GM23248 (cell line): ENCODE data around the gene RAP2C. TPM values are rescaled to one million over a fixed set of nuclear protein-coding genes. Genes with fewer than 3 reads are reported as not detected.

Experiments
- DNase-seq: peaks from one replicate; pipeline ENCODE4 v3.0.0-alpha.2; 2015
- H2AFZ ChIP-seq: fragments of 200-600 bp; sonication (generic); 2 replicates; pipeline ENCODE4 v1.6.1; 2016; ENCODE audit warnings: antibody characterized with exemption
- H3F3A ChIP-seq: fragments of 200-600 bp; sonication (generic); 2 replicates; pipeline ENCODE4 v1.6.1; 2016; ENCODE audit warnings: mild to moderate bottlenecking, antibody characterized with exemption, mixed run types; ENCODE audit not compliant: insufficient read depth
- H3K27ac ChIP-seq: fragments of 200-600 bp; sonication (generic); 2 replicates; pipeline ENCODE4 v1.5.1; 2016; ENCODE audit warnings: mild to moderate bottlenecking
- H3K27me3 ChIP-seq: fragments of 200-600 bp; sonication (generic); replicated peaks from 2 replicates; pipeline ENCODE4 v1.6.1; 2016; ENCODE audit warnings: mild to moderate bottlenecking; ENCODE audit not compliant: insufficient read depth
- H3K36me3 ChIP-seq: fragments of 200-600 bp; sonication (generic); 2 replicates; pipeline ENCODE4 v1.6.1; 2016; ENCODE audit warnings: low read depth, mild to moderate bottlenecking
- H3K4me1 ChIP-seq: fragments of 200-600 bp; sonication (generic); 2 replicates; pipeline ENCODE4 v1.6.1; 2016; ENCODE audit warnings: mild to moderate bottlenecking; ENCODE audit not compliant: insufficient read depth
- H3K4me2 ChIP-seq: fragments of 200-600 bp; sonication (generic); one replicate; pipeline ENCODE4 v1.6.1; 2016; ENCODE audit warnings: mild to moderate bottlenecking; ENCODE audit not compliant: unreplicated experiment
- H3K4me3 ChIP-seq: fragments of 200-600 bp; sonication (generic); 2 replicates; pipeline ENCODE4 v1.5.1; 2016; ENCODE audit warnings: mild to moderate bottlenecking
- H3K79me2 ChIP-seq: fragments of 200-600 bp; sonication (generic); 2 replicates; pipeline ENCODE4 v1.6.1; 2016; ENCODE audit warnings: mild to moderate bottlenecking; ENCODE audit not compliant: insufficient read depth
- H3K9ac ChIP-seq: fragments of 200-600 bp; sonication (generic); 2 replicates; pipeline ENCODE4 v1.6.1; 2016; ENCODE audit warnings: mild to moderate bottlenecking
- H3K9me2 ChIP-seq: fragments of 200-600 bp; sonication (generic); 2 replicates; pipeline ENCODE4 v1.6.1; 2016; ENCODE audit warnings: mixed run types, mild to moderate bottlenecking, moderate library complexity; ENCODE audit not compliant: insufficient read depth
- H3K9me3 ChIP-seq: fragments of 200-600 bp; sonication (generic); one replicate; pipeline ENCODE4 v1.6.1; 2017; ENCODE audit warnings: low read depth
- H4K20me1 ChIP-seq: fragments of 200-600 bp; sonication (generic); 2 replicates; pipeline ENCODE4 v1.6.0; 2016; ENCODE audit not compliant: insufficient read depth
- EZH2 ChIP-seq: fragments of 200-600 bp; sonication (generic); IDR thresholded peaks from 2 replicates; pipeline ENCODE4 v1.6.1; 2018; ENCODE audit warnings: antibody characterized with exemption, mild to moderate bottlenecking; ENCODE audit not compliant: insufficient read depth, poor library complexity, severe bottlenecking
- EZH2phosphoT487 ChIP-seq: fragments of 200-600 bp; sonication (generic); IDR thresholded peaks from 2 replicates; pipeline ENCODE4 v1.6.1; 2018; ENCODE audit warnings: antibody characterized with exemption, moderate library complexity, mild to moderate bottlenecking, low read depth; ENCODE audit not compliant: insufficient read depth
- WGBS, 2 experiments: methylation state at CpG; one replicate each; pipeline ENCODE4 v1.1.6; 2015 to 2017; ENCODE audit warnings: low lambda C conversion rate in 2 of 2, low coverage in 1 of 2; ENCODE audit errors: missing lambda C conversion rate in 2 of 2; 5-methylcytosine and 5-hydroxymethylcytosine counted together
- in situ Hi-C: fragments of 300-500 bp; cut with MboI; formaldehyde crosslinking; loops from 2 replicates; pipeline ENCODE4 v1.15.0; 2020
- polyA plus RNA-seq: library from polyadenylated mRNA; unstranded; fragments of >200 nt; fragmentation: Nextera tagmentation; extraction: Ambion mirVana; gene quantifications from 2 replicates; pipeline ENCODE4 v1.2.1, GENCODE V29; 2016
- total RNA-seq: library from RNA; depleted of rRNA; stranded (reverse); fragments of >200 nt; shearing (Covaris generic); gene quantifications from 2 replicates; pipeline ENCODE4 v1.2.3, GENCODE V29; 2014; rRNA removed

Gene RAP2C
- total and polyA plus RNA-seq, 2 experiments from 2014 or later, result 15.7 to 21.2 TPM

- no peaks in the 10 kb centered on the region for H3K36me3 ChIP-seq
- no peak overlapping the region for H3K4me3 ChIP-seq
- 26 to 32% methylated on average over 4 of the region's 4 CpGs for WGBS, 2 experiments
- H3K4me1 ChIP-seq, result no peaks in the 10 kb centered on the region
- H3K27ac ChIP-seq, result no peak overlapping the region
- in situ Hi-C loops, result no loop called here
- no peak for DNase-seq
- no peaks in the 10 kb centered on the region for H3F3A ChIP-seq
- H3K79me2 ChIP-seq, result no peaks in the 10 kb centered on the region
- H3K9me2 ChIP-seq, result no peaks in the 10 kb centered on the region
- H3K27me3 ChIP-seq, result no peaks in the 10 kb centered on the region
- H4K20me1 ChIP-seq, result no peaks in the 10 kb centered on the region
- H3K4me2 ChIP-seq, result no peak overlapping the region
- H3K9me3 ChIP-seq, result no peaks in the 10 kb centered on the region
- no peak overlapping the region for H2AFZ ChIP-seq
- TF ChIP-seq EZH2, result no peak
- no peak for TF ChIP-seq EZH2phosphoT487
- H3K9ac ChIP-seq, result no peak overlapping the region
Measured at GRCh38 chrX:132153166-132153565, 66.1 kb downstream of the RAP2C start.

Other genes with a start within 250 kb of the RAP2C start
- 1.0 and 1.1 TPM in 2 replicates for gene STK26, start 196.1 kb downstream of the RAP2C start, total RNA-seq
- gene STK26, start 196.1 kb downstream of the RAP2C start, polyA plus RNA-seq, result 0.74 and 1.1 TPM in 2 replicates
- gene FRMD7, start 91.4 kb downstream of the RAP2C start, total RNA-seq, result 0.11 TPM in 1 of 2 replicates, not detected in the other
- gene FRMD7, start 91.4 kb downstream of the RAP2C start, polyA plus RNA-seq, result not detected in 2 replicates